Upper lobe of left lung (tissue), 6 donors: Measurements from ENCODE around the gene FBLN1. TPM values are rescaled to one million over a fixed set of nuclear protein-coding genes. Genes with fewer than 3 reads are reported as not detected.
"Not testable (repeated sequence)": the region's sequence is repeated elsewhere in the genome, so short reads cannot be mapped to it uniquely, and the experiment has no call there.

Experiments used
- ATAC-seq, 2 donors: fragments of 200-7000 bp; cut with Tn5 transposase; one replicate each; pipeline ENCODE4 v1.9.1; 2022; ENCODE audit warnings: mild to moderate bottlenecking in 2 of 2, moderate library complexity in 2 of 2; ENCODE audit not compliant: low FRiP score in 2 of 2
- DNase-seq, 2 donors: peaks; one replicate each; pipeline ENCODE4 v3.0.0-alpha.2; 2019 to 2020
- H3K27ac ChIP-seq, 4 donors: fragments of 200-600 bp; sonication (generic); one replicate each; pipeline ENCODE4 v1.5.1; 2016 to 2019
- H3K27me3 ChIP-seq, 4 donors: fragments of 200-600 bp; sonication (generic); one replicate each; pipeline ENCODE4 v1.5.1; 2017 to 2019
- H3K36me3 ChIP-seq, 4 donors: fragments of 200-600 bp; sonication (generic); one replicate each; pipeline ENCODE4 v1.5.1; 2016 to 2019
- H3K4me1 ChIP-seq, 4 donors: fragments of 200-600 bp; sonication (generic); one replicate each; pipeline ENCODE4 v1.5.1; 2018 to 2019
- H3K4me3 ChIP-seq, 4 donors: fragments of 200-600 bp; sonication (generic); one replicate each; pipeline ENCODE4 v1.5.1; 2017 to 2019; ENCODE audit warnings: mild to moderate bottlenecking in 2 of 4, moderate library complexity in 1 of 4
- H3K9me3 ChIP-seq, 4 donors: fragments of 200-600 bp; sonication (generic); one replicate each; pipeline ENCODE4 v1.5.1; 2018 to 2019
- CTCF ChIP-seq, 6 experiments: fragments of 450-650 bp in 4 of 6; fragments of 200-600 bp in 2 of 6; sonication (generic) in 2 of 6; IDR thresholded peaks; one replicate each; pipeline ENCODE4 v1.5.1; 2016 to 2019; ENCODE audit warnings: antibody characterized with exemption in 6 of 6
- EP300 ChIP-seq, 4 donors: sonication (generic); formaldehyde crosslinking; IDR thresholded peaks; one replicate each; pipeline ENCODE4 v1.5.1; 2017; ENCODE audit warnings: antibody characterized with exemption in 4 of 4, control low read depth in 2 of 4
- POLR2A ChIP-seq, 4 donors: fragments of 450-650 bp; IDR thresholded peaks; one replicate each; pipeline ENCODE4 v1.5.1; 2016 to 2017; ENCODE audit warnings: antibody characterized with exemption in 4 of 4, mild to moderate bottlenecking in 2 of 4
- POLR2AphosphoS5 ChIP-seq, 2 donors: sonication (generic); formaldehyde crosslinking; IDR thresholded peaks; one replicate each; pipeline ENCODE4 v1.5.1; 2017; ENCODE audit warnings: antibody characterized with exemption in 2 of 2
- WGBS, 2 donors: methylation state at CpG; one replicate each; pipeline ENCODE4 v1.1.5; 2017 to 2018; 5-methylcytosine and 5-hydroxymethylcytosine counted together
- total RNA-seq, 6 donors: library from RNA; depleted of rRNA in 4 of 6; stranded (reverse); fragments of >200 nt in 4 of 6; gene quantifications; one replicate each; pipeline versions ENCODE4 v1.1.0 to v1.2.1, GENCODE V29; 2016 to 2021
- donor health status: DM: no; HTN: no; CAD: no; lungs with moderate emphysema.
- donor health status: DM: no; HTN: yes; CAD: no; lungs with severe emphysema.

The FBLN1 gene
- total RNA-seq, 6 donors from 2014 or later, result 63.9 to 523 (median 207) TPM

- WGBS, 2 donors, result 80 to 88% methylated on average over 4 to 6 of the region's 6 CpGs
- TF ChIP-seq CTCF (IDR thresholded peaks at IDR 0.05) (no peak), POLR2AphosphoS5 (IDR thresholded peaks at IDR 0.05) (no peak), EP300 (IDR thresholded peaks at IDR 0.05) (no peak), POLR2A (IDR thresholded peaks at IDR 0.05) (no peak)
- Histone ChIP-seq H3K27ac (no peak overlapping the region), H3K4me3 (no peak overlapping the region), H3K36me3 (no peaks in the 10 kb centered on the region), H3K4me1 (no peaks in the 10 kb centered on the region), H3K9me3 (peaks cover 0 to 3% (median 0%) of the 10 kb centered on the region in 4 donors), H3K27me3 (no peaks in the 10 kb centered on the region)
- ATAC-seq, result no peak
- no peak for DNase-seq
These were observed 40.5 kb upstream of the FBLN1 start for GRCh38 chr22:45462034-45462655.

GRCh38 chr22:45463691-45464090 is 39.0 kb upstream of the FBLN1 start:
- H3K27me3 ChIP-seq, H3K4me1 ChIP-seq, H3K9me3 ChIP-seq, H3K4me3 ChIP-seq, H3K27ac ChIP-seq, DNase-seq, H3K36me3 ChIP-seq, ATAC-seq: not testable (repeated sequence)
- 86 to 90% methylated on average over 3 of the region's 3 CpGs for WGBS, 2 donors

- Histone ChIP-seq H3K27ac (no peak overlapping the region), H3K27me3 (no peaks in the 10 kb centered on the region), H3K9me3 (peaks cover 0 to 6% (median 0%) of the 10 kb centered on the region in 4 donors), H3K36me3 (no peaks in the 10 kb centered on the region), H3K4me1 (peaks cover 0 to 4% (median 0%) of the 10 kb centered on the region in 4 donors), H3K4me3 (no peak overlapping the region)
- no peak for DNase-seq
- 74 to 82% methylated on average over 3 of the region's 3 CpGs for WGBS, 2 donors
- no peak for ATAC-seq
- TF ChIP-seq POLR2AphosphoS5 (IDR thresholded peaks at IDR 0.05), result no peak
- TF ChIP-seq POLR2A (IDR thresholded peaks at IDR 0.05), result no peak
- TF ChIP-seq CTCF (IDR thresholded peaks at IDR 0.05), result no peak
- TF ChIP-seq EP300 (IDR thresholded peaks at IDR 0.05), result no peak
These were observed 37.0 kb upstream of the FBLN1 start for GRCh38 chr22:45465633-45466032.

GRCh38 chr22:45468872-45469271 is 33.8 kb upstream of the FBLN1 start:
- no peak for TF ChIP-seq POLR2A (IDR thresholded peaks at IDR 0.05)
- TF ChIP-seq POLR2AphosphoS5 (IDR thresholded peaks at IDR 0.05), result no peak
- no peak for TF ChIP-seq CTCF (IDR thresholded peaks at IDR 0.05)
- no peak for TF ChIP-seq EP300 (IDR thresholded peaks at IDR 0.05)
- H3K36me3 ChIP-seq, result no peaks in the 10 kb centered on the region
- DNase-seq, result no peak
- peaks cover 0 to 4% (median 0%) of the 10 kb centered on the region in 4 donors for H3K4me1 ChIP-seq
- H3K27ac ChIP-seq, result no peak overlapping the region
- no peak overlapping the region for H3K4me3 ChIP-seq
- peaks cover 0 to 6% (median 0%) of the 10 kb centered on the region in 4 donors for H3K9me3 ChIP-seq
- no peaks in the 10 kb centered on the region for H3K27me3 ChIP-seq
- WGBS, 2 donors, result 76 to 82% methylated on average over 7 of the region's 7 CpGs
- no peak for ATAC-seq

GRCh38 chr22:45469281-45470073 is 33.2 kb upstream of the FBLN1 start:
- Histone ChIP-seq H3K27ac (peak overlapping the region in 2 of 4 donors; percentile 19 to 32), H3K9me3 (peaks cover 0 to 6% (median 0%) of the 10 kb centered on the region in 4 donors), H3K36me3 (no peaks in the 10 kb centered on the region), H3K4me3 (no peak overlapping the region), H3K27me3 (no peaks in the 10 kb centered on the region), H3K4me1 (peaks cover 0 to 4% (median 0%) of the 10 kb centered on the region in 4 donors)
- WGBS, 2 donors, result 57 to 62% methylated on average over 8 of the region's 8 CpGs
- no peak for ATAC-seq
- DNase-seq, result no peak
- TF ChIP-seq POLR2AphosphoS5 (IDR thresholded peaks at IDR 0.05) (no peak), CTCF (IDR thresholded peaks at IDR 0.05) (no peak), POLR2A (IDR thresholded peaks at IDR 0.05) (no peak), EP300 (IDR thresholded peaks at IDR 0.05) (no peak)
